HL-60 (cell line): Measurements from ENCODE around the gene BIRC3.

Source experiments
- POLR2AphosphoS5 ChIP-seq: IDR thresholded peaks from 2 replicates; pipeline ENCODE4 v1.6.1; 2012; ENCODE audit warnings: low read depth
- SPI1 ChIP-seq: IDR thresholded peaks from 2 replicates; pipeline ENCODE4 v1.6.1; 2012; ENCODE audit warnings: low read depth, mild to moderate bottlenecking, borderline replicate concordance
- TF ChIP-seq, protein P1 (sequence below): IDR thresholded peaks from one replicate; pipeline ENCODE4 v1.5.1; 2011; ENCODE audit warnings: low read length, control low read depth, inconsistent platforms; ENCODE audit not compliant: insufficient read depth
- TF ChIP-seq, protein P2 (sequence below): IDR thresholded peaks from 2 replicates; pipeline ENCODE4 v1.6.1; 2012; ENCODE audit warnings: low read depth; ENCODE audit not compliant: insufficient replicate concordance

DNA sequence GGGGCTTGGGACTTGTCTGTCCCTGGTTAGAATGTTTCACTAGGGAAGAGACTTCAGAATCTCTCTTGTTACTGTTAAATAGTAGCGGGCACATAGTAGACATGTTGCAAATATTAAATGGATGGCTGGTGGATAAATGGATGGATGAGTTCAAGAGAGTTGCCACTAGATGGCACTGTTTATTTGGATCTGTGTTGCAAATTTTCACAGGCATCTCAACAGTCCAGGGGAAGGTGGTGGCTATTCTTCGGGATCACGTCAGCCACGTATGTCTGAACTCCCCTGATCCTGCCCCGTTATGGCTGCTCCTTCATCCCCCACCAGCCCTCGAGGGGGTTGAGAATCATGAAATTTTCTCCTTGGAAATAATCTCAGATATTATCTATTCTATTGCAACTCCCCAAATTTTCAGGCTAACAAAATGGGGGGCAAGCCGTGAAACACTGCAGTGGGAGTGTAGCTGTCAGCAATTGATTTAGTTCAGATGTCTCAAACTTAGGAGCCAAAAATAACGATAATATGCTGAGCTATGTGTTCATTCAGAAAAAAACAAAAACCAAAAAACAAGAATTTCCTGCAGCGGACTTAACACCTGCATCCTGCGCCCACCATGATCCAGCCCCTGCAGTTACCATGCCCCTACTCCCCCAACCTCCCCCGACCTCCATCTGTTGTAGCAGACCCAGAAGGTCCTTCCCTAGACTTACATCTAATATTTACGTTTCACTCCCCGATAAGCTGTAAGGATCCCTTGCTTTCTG is 29.1 kb upstream of the BIRC3 start:
- TF ChIP-seq, protein P1, sequence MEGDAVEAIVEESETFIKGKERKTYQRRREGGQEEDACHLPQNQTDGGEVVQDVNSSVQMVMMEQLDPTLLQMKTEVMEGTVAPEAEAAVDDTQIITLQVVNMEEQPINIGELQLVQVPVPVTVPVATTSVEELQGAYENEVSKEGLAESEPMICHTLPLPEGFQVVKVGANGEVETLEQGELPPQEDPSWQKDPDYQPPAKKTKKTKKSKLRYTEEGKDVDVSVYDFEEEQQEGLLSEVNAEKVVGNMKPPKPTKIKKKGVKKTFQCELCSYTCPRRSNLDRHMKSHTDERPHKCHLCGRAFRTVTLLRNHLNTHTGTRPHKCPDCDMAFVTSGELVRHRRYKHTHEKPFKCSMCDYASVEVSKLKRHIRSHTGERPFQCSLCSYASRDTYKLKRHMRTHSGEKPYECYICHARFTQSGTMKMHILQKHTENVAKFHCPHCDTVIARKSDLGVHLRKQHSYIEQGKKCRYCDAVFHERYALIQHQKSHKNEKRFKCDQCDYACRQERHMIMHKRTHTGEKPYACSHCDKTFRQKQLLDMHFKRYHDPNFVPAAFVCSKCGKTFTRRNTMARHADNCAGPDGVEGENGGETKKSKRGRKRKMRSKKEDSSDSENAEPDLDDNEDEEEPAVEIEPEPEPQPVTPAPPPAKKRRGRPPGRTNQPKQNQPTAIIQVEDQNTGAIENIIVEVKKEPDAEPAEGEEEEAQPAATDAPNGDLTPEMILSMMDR, result peak; percentile 59
- TF ChIP-seq POLR2AphosphoS5 (no peak), SPI1 (no peak)
- TF ChIP-seq, protein P2, sequence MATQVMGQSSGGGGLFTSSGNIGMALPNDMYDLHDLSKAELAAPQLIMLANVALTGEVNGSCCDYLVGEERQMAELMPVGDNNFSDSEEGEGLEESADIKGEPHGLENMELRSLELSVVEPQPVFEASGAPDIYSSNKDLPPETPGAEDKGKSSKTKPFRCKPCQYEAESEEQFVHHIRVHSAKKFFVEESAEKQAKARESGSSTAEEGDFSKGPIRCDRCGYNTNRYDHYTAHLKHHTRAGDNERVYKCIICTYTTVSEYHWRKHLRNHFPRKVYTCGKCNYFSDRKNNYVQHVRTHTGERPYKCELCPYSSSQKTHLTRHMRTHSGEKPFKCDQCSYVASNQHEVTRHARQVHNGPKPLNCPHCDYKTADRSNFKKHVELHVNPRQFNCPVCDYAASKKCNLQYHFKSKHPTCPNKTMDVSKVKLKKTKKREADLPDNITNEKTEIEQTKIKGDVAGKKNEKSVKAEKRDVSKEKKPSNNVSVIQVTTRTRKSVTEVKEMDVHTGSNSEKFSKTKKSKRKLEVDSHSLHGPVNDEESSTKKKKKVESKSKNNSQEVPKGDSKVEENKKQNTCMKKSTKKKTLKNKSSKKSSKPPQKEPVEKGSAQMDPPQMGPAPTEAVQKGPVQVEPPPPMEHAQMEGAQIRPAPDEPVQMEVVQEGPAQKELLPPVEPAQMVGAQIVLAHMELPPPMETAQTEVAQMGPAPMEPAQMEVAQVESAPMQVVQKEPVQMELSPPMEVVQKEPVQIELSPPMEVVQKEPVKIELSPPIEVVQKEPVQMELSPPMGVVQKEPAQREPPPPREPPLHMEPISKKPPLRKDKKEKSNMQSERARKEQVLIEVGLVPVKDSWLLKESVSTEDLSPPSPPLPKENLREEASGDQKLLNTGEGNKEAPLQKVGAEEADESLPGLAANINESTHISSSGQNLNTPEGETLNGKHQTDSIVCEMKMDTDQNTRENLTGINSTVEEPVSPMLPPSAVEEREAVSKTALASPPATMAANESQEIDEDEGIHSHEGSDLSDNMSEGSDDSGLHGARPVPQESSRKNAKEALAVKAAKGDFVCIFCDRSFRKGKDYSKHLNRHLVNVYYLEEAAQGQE, result no peak
